Keratinocyte (primary cell): Measurements from ENCODE around the gene NKX2-4.

ENCODE experiments used
- CTCF ChIP-seq, 3 experiments: IDR thresholded peaks in 1 of 3; conservative IDR thresholded peaks in 1 of 3; optimal IDR thresholded peaks in 1 of 3; 2 replicates in 2 of 3; 3 replicates in 1 of 3; pipeline versions ENCODE3 to v1.5.1; 2011; ENCODE audit warnings: low read length in 3 of 3, mild to moderate bottlenecking in 3 of 3, moderate library complexity in 2 of 3, control low read depth in 1 of 3, inconsistent platforms in 1 of 3; ENCODE audit not compliant: insufficient read depth in 2 of 3; ENCODE audit errors: extremely low read depth in 1 of 3
- EZH2 ChIP-seq: IDR thresholded peaks from one replicate; pipeline ENCODE4 v1.6.1; 2012; ENCODE audit warnings: inconsistent platforms, mild to moderate bottlenecking, low read length, moderate library complexity

- TF ChIP-seq CTCF (optimal IDR thresholded peaks at IDR 0.05 in 1 of 3, IDR thresholded peaks at IDR 0.05 in 1 of 3, conservative IDR thresholded peaks at IDR 0.05 in 1 of 3; ENCODE audit: extremely low read depth in 1 of 3, insufficient read depth in 2 of 3, low read length in 3 of 3), result no peak
- no peak for TF ChIP-seq EZH2
These were observed 556 bp downstream of the NKX2-4 start for GRCh38 chr20:21396599-21397340.
